WI38 (cell line): Measurements from ENCODE around the gene CEACAM16.
"Not testable (repeated sequence)": the region's sequence is repeated elsewhere in the genome, so short reads cannot be mapped to it uniquely, and the experiment has no call there.

ENCODE experiments used
- H3K4me3 ChIP-seq: 2 replicates; pipeline ENCODE4 v1.5.1; 2011; ENCODE audit warnings: low read depth, mild to moderate bottlenecking, control low read depth, low read length
- CTCF ChIP-seq: IDR thresholded peaks from 2 replicates; pipeline ENCODE4 v1.5.1; 2012; ENCODE audit warnings: low read depth, mild to moderate bottlenecking, control low read depth, low read length

The CEACAM16 gene

DNA sequence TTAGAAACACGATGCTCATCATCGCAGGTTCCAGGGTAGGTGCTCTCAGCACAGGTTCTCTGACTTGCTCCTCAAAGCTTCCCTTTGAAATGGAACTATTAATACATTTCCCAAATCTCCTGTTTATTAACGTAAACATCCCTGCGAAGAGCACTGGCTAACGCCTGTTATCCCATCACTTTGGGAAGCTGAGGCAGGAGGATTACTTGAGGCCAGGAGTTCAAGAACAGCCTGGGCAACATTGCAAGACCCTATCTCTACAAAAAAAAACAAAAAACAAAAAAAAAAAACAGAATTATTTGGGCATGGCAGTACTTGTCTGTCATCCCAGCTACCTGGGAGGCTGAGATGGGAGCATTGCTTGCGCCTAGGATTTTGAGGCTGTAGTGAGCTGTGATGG is 18.7 kb downstream of the CEACAM16 start:
- H3K4me3 ChIP-seq = no peak overlapping the region
- TF ChIP-seq CTCF = no peak

GRCh38 chr19:44718441-44719261 is 19.7 kb downstream of the CEACAM16 start:
- no peak overlapping the region for H3K4me3 ChIP-seq

GRCh38 chr19:44719262-44719701 is 20.3 kb downstream of the CEACAM16 start:
- TF ChIP-seq CTCF = no peak
- H3K4me3 ChIP-seq = no peak overlapping the region

More at GRCh38 chr19:44718441-44719261, 19.7 kb downstream of the CEACAM16 start:
- TF ChIP-seq CTCF = no peak

- not testable (repeated sequence) for H3K4me3 ChIP-seq
Measured at GRCh38 chr19:44720396-44720795, 21.4 kb downstream of the CEACAM16 start.

DNA sequence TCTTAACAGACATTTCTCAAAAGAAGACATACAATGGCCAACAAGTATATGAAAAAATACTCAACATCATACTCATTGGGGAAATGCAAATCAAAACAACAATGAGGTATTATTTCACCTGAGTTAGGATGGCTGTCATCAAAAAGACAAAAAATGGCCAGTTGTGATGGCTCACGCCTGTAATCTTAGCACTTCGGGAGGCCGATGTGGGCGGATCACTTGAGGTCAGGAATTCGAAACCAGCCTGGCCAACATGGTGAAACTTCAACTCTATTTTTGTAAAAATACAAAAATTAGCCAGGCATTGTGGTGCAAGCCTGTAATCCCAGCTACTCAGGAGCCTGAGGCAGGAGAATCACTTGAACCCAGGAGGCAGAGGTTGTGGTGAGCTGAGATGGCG is 22.0 kb downstream of the CEACAM16 start:
- TF ChIP-seq CTCF = no peak
- no peak overlapping the region for H3K4me3 ChIP-seq

DNA sequence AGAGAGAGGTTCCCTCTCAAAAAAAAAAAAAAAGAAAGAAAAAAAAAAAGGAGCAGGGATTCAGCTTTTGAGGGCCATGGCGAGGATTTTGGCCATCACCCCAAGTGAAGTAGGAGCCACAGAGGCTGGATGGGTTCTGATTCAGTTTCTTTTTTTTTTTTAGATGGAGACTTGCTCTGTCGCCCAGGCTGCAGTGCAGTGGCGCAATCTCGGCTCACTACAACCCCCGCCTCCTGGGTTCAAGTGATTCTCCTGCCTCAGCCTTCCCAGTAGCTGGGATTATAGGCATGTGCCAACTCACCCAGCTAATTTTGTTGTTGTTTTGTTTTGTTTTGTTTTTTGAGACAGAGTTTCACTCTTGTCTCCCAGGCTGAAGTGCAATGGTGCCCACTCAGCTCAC is 22.4 kb downstream of the CEACAM16 start:
- not testable (repeated sequence) for H3K4me3 ChIP-seq

- no peak for TF ChIP-seq CTCF
- H3K4me3 ChIP-seq = no peak overlapping the region
Measured at GRCh38 chr19:44722131-44723121, 23.5 kb downstream of the CEACAM16 start.
